ENCODE results near the gene SRF. TPM values are rescaled to one million over a fixed set of nuclear protein-coding genes. Genes with fewer than 3 reads are reported as not detected.
A peak's percentile ranks its signal among the peaks of the same experiment; 100 is the strongest.

Gene SRF
- total RNA-seq, 1 donor from 2014 or later = 55.7 TPM

GRCh38 chr6:43147691-43148477 is 23.2 kb upstream of the SRF start:
- no peak for DNase-seq (ENCODE audit: low spot score)

DNA sequence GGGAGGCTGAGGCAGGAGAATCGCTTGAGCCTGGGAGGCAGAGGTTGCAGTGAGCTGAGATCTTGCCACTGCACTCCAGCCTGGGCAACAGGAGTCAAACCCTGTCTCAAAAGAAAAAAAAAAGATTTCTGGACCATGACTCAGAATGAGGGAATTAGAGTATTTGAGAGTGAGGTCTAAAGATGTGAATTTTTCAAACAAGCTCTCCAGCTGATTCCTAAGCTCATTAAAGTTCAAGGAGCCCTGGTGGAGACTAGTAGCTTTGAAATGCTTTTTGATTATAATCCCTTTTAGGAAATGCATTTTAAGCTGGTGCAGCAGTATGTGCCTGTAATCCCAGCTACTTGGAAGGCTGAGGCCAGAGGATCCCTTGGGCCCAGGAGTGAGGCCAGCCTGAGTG is 21.8 kb upstream of the SRF start:
- DNase-seq (ENCODE audit: low spot score) = no peak

DNA sequence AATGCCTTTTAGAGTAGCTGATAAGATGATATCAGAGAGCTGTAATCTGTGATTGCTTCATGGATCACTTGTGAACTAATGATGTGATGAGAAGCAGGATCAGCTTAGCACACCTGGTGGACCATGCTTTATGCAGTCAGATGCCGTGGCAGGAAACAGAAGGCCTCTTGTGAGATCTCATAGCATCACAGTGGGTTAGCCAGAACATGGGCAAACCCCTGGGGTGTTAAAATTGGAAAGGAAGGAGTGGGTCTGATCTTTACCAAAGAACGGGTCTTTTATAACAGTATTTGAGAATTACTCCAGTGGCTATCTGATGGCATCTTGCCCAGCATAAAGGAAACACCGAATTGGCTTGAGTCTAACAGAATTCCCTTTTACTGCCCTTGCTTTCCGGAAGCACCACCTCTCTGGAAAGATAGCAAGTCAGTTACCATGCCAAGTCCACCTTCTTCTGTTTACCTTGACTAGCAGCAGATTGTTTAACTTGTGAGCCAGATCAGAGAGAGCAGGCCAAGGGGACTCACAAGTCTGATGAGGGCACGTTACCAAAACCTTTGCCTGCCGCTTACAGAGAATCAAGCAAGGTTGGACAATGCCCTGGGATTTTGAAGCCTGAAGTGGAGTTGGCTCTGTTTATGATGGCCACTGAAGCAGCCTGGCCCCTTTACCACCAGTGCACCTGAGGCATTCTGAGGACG is 20.9 kb upstream of the SRF start:
- no peak for DNase-seq (ENCODE audit: low spot score)

DNA sequence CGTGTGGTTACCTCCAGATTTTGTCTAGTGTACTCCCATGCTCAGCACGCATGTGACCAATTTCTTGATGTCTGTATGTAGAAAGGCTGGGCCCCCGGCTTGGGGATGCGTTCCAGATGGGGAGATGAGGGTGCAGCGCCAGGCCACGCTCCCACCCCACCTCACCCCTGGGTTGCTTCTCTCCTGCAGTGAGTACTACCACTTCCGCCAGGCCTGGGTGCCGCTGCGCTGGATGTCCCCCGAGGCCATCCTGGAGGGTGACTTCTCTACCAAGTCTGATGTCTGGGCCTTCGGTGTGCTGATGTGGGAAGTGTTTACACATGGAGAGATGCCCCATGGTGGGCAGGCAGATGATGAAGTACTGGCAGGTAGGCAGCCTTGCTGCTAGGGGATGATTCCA is 11.5 kb upstream of the SRF start:
- no peak for DNase-seq (ENCODE audit: low spot score)

GRCh38 chr6:43163899-43164298 is 7.2 kb upstream of the SRF start:
- DNase-seq (ENCODE audit: low spot score) = no peak

GRCh38 chr6:43170417-43170930 is 595 bp upstream of the SRF start:
- peak; percentile 82 for DNase-seq (ENCODE audit: low spot score)

- no peak for DNase-seq (ENCODE audit: low spot score)
Observed at GRCh38 chr6:43171707-43172103, 636 bp downstream of the SRF start.

DNA sequence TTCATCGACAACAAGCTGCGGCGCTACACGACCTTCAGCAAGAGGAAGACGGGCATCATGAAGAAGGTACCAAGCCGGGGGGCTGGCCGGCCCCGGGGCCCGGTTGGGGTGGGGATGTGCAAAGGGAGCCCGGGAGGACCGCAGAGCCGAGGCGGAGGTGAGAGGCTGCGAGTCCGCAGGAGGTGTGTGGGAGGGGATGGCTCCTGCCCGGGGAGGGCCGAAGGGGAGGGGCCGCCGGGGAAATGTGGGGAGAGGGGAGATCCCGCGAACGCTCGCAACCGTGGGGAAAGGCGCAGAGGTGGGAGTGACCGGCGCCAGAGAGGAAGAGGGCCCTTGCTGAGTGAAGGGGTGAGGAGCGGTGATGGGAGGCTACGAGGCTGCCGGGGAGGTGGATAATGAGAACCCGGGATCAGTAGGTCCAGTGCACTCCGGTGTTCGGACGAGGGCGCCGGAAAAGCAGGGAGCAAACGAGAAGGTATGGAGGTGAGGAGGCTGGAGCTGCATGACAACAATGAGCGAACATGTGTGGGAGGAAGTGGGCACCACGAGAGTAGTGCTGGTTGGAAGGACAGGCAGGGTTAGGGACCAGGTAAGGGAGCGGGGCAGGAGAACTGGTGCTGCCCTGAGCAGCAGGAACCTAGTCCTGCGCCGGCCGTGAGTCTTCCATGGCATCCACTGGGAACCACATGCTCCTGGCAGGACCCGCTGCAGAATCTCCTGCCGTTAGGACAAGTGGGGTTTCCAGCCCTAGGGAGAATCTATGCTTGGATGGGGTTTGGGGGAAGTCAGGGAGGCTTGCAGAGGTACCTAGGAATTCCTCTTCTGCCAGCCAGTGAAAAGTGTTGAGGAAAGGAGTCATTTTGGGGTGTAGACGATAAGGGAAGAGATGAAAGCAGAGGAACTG is 1.3 kb downstream of the SRF start:
- peak; percentile 66 for DNase-seq (ENCODE audit: low spot score)

DNA sequence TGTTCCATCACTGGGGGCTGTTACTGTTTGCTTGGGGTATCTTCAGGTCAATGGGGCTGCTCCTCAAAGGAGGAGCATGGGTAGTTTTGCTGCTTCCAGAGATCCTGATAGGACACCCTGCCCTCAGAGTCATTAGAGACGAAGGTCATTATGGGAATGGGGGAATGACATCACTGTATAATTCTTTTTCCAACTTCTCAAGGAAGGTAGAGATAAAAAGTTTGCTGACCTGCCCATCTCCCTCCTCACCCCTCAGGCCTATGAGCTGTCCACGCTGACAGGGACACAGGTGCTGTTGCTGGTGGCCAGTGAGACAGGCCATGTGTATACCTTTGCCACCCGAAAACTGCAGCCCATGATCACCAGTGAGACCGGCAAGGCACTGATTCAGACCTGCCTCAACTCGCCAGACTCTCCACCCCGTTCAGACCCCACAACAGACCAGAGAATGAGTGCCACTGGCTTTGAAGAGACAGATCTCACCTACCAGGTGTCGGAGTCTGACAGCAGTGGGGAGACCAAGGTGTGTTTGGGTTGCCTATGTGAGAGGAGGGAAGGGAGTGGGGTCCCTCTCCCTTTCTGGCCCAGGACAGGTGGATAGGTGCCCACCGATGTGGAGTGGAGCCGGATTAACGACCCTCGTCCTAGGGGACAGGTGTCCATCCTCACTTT is 2.7 kb downstream of the SRF start:
- DNase-seq (ENCODE audit: low spot score) = no peak

DNA sequence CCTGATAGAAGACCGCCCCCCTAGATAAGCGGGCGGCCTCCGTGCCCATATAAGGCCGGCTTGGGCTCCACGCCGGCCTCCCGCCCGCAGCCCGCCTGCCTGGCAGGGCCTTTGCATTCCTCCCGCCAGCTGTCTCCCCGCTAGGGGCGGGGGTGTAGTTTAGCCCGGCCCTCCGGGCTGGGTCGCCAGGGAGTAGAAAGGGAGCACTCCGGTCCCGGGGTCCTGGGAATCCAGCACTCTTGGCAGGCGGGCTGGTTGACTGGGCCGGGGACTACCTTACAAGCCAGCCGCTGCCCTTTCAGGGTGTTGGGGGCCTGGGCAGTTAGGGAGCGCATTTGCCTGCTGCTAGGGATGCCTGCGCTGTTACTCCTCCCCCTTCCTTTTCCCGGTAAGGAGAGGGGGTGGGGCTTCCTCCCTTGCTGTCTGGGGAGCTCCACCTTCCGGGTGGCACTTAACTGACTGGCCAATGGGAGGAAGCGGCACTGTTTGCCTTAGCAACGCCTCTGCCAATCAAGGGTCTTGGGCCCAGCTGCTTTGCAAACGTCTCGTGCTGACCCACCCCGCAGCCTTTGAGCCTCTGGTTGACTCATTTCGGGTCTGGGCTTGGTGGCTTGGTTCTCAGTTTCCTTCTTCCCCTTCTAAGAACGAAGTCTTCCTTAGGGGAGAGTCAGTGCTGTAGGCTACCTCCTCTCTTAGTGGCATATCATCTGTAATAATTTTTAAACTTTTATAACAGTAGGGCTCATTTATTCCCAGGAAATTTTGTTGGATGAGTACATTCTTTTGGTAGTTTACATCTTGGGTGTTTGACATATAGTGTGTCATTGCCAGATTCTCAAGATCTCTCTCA is 3.4 kb downstream of the SRF start:
- peak; percentile 98 for DNase-seq (ENCODE audit: low spot score)

DNA sequence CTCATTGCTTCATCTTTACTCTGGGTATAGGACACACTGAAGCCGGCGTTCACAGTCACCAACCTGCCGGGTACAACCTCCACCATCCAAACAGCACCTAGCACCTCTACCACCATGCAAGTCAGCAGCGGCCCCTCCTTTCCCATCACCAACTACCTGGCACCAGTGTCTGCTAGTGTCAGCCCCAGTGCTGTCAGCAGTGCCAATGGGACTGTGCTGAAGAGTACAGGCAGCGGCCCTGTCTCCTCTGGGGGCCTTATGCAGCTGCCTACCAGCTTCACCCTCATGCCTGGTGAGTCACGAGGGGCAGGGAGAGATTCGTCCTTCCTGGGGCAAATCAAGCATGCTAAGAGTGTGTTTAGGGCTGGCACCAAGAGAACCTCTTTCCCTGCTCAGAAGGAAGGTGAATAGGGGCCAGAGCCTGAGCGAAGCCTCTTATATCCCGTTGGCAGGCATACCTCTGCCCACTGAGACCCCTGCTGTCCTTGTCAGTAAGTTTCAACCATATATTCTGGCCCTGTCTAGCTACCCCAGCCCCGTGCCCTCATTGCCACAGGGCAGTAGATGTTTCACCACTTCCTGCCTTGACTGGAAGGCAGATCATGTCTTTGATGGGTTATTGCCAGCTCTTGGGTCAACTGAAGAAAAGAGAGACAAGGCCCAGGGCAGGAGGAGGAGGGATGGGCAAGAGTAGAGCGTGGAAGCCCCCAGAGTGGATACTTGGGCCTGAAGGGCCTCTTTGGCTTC is 4.8 kb downstream of the SRF start:
- no peak for DNase-seq (ENCODE audit: low spot score)

GRCh38 chr6:43176423-43176786 is 5.3 kb downstream of the SRF start:
- DNase-seq (ENCODE audit: low spot score) = no peak

DNA sequence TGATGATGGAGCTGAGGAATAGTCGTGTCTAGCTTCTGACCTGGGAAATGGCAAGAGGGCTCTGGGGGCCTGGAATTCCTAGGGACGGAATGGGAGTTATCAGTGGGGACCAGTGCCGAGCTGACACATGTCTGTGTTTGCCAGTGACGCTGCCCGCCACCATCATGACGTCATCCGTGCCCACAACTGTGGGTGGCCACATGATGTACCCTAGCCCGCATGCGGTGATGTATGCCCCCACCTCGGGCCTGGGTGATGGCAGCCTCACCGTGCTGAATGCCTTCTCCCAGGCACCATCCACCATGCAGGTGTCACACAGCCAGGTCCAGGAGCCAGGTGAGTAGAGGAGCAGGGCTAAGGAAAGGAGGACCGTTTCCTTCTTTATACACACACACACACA is 7.1 kb downstream of the SRF start:
- DNase-seq (ENCODE audit: low spot score) = no peak

- no peak for DNase-seq (ENCODE audit: low spot score)
Observed at GRCh38 chr6:43178951-43179830, 8.1 kb downstream of the SRF start.

DNA sequence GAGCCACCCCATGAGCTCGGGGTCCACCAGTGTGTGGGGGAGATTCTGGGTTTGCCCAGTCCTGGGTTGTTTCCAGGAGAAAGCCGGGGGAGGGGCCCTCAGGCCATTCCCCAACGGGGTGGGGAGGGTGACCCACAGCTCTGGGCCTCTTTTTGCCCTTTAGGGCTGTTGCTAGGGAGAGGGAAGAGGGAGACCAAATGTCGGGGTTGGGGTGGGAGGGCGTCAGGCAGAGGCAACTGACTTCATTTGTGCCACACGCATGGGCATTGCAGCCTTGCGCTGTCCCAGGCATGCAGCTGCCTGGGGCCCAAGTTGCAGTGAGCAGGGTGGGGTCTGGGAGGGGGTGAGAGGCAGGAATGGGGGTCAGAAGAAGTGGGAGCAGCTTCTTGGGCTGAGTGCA is 9.0 kb downstream of the SRF start:
- DNase-seq (ENCODE audit: low spot score) = no peak

DNA sequence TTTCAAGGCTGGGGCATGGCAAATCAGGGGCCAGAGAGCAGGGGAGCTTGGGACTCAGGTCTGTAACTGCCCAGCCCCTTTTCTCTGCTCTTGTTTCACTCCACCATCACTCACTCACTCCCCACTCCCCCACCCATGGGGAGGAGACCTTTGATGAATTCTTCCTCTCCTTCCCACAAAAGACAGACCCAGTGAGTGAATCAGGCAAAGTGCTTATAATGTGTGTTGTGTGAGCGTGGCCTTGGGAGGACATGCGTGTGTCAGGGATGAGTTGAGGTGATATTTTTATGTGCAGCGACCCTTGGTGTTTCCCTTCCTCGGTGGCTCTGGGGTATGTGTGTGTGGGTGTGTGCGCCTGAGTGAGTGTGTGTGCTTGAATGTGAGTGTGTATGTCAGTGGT is 9.9 kb downstream of the SRF start:
- DNase-seq (ENCODE audit: low spot score) = no peak

DNA sequence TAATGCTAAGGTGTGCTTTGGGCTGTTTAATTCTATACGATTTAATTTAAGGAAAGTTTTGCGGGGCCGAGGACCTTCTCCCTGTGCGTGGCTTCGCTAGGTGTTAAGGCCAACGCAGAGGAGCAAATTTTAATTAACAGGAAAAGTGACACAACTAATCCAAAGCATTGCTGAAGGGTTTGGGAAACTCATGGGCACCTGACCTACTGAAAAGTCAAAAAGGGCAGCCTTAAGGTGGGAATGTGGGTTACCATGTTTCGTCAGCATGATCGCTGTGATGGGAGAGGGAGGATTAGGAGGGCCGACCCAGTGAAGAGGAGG is 10.5 kb downstream of the SRF start:
- DNase-seq (ENCODE audit: low spot score) = no peak

GRCh38 chr6:43181942-43182860 is 11.1 kb downstream of the SRF start, which contains the start of gene CUL9:
Gene CUL9 (plus strand): TSS chr6:43182196. CDS start chr6:43184311, 2,115 bp downstream.
- peak; percentile 86 for DNase-seq (ENCODE audit: low spot score)
